ENCODE data around the gene FANCL.
"Not testable (repeated sequence)": the region's sequence is repeated elsewhere in the genome, so short reads cannot be mapped to it uniquely, and the experiment has no call there.

FANCL gene

GRCh38 chr2:58163913-58164312, 77.2 kb downstream of the FANCL start:
- TF ChIP-seq YY1 (IDR thresholded peaks at IDR 0.05; ENCODE audit: insufficient read depth, insufficient read length): no peak
- H3K27me3 ChIP-seq (ENCODE audit: insufficient read depth, insufficient read length): no peaks in the 10 kb centered on the region
- H3K4me1 ChIP-seq (ENCODE audit: insufficient read depth, insufficient read length): no peaks in the 10 kb centered on the region
- no peak overlapping the region for H3K9ac ChIP-seq (ENCODE audit: insufficient read length, low read depth)
- H3K9me3 ChIP-seq (ENCODE audit: insufficient read depth, low read length): no peaks in the 10 kb centered on the region
- no peak for DNase-seq (ENCODE audit: low read depth, low spot score)
- H3K36me3 ChIP-seq (ENCODE audit: insufficient read depth, insufficient read length, low read length): peaks cover 22% of the 10 kb centered on the region
- H3K4me3 ChIP-seq (ENCODE audit: insufficient read length, low read depth): no peak overlapping the region

GRCh38 chr2:58158481-58158880, 82.6 kb downstream of the FANCL start:
- no peak for TF ChIP-seq ZNF274 (IDR thresholded peaks at IDR 0.05; ENCODE audit: low read depth, low read length)
- TF ChIP-seq YY1 (IDR thresholded peaks at IDR 0.05; ENCODE audit: insufficient read depth, insufficient read length): no peak
- no peak for TF ChIP-seq SUZ12 (IDR thresholded peaks at IDR 0.05; ENCODE audit: extremely low read depth, insufficient read depth, insufficient read length)
- no peaks in the 10 kb centered on the region for H3K4me1 ChIP-seq (ENCODE audit: insufficient read depth, insufficient read length)
- no peaks in the 10 kb centered on the region for H3K27me3 ChIP-seq (ENCODE audit: insufficient read depth, insufficient read length)
- no peaks in the 10 kb centered on the region for H3K9me3 ChIP-seq (ENCODE audit: insufficient read depth, low read length)
- no peak for DNase-seq (ENCODE audit: low read depth, low spot score)
- peaks cover 35% of the 10 kb centered on the region for H3K36me3 ChIP-seq (ENCODE audit: insufficient read depth, insufficient read length, low read length)
- no peak overlapping the region for H3K4me3 ChIP-seq (ENCODE audit: insufficient read length, low read depth)
- H3K9ac ChIP-seq (ENCODE audit: insufficient read length, low read depth): no peak overlapping the region

DNA sequence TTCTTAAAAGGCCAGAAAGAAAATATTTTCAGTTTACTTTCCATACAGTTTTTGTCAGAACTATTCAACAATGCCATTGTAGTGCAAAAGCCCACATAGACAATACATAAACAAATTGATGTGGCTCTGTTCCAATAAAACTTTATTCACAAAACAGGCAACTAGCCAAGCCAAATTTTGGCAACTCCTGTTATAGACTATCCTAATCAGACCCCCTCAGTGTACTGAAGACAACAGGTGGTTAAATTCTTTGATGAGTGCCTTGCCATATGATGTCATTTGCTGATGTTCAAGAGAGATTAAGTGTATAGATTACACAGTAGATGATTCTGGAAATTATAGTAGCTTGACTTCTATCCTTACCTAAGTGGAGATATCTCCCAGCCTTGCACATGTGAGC, 83.4 kb downstream of the FANCL start:
- Histone ChIP-seq H3K4me1 (ENCODE audit: insufficient read depth, insufficient read length) (no peaks in the 10 kb centered on the region), H3K36me3 (ENCODE audit: insufficient read depth, insufficient read length, low read length) (peaks cover 35% of the 10 kb centered on the region), H3K4me3 (ENCODE audit: insufficient read length, low read depth) (no peak overlapping the region), H3K27me3 (ENCODE audit: insufficient read depth, insufficient read length) (no peaks in the 10 kb centered on the region), H3K9ac (ENCODE audit: insufficient read length, low read depth) (no peak overlapping the region), H3K9me3 (ENCODE audit: insufficient read depth, low read length) (no peaks in the 10 kb centered on the region)
- no peak for DNase-seq (ENCODE audit: low read depth, low spot score)
- no peak for TF ChIP-seq ZNF274 (IDR thresholded peaks at IDR 0.05; ENCODE audit: low read depth, low read length)
- no peak for TF ChIP-seq YY1 (IDR thresholded peaks at IDR 0.05; ENCODE audit: insufficient read depth, insufficient read length)
- no peak for TF ChIP-seq SUZ12 (IDR thresholded peaks at IDR 0.05; ENCODE audit: extremely low read depth, insufficient read depth, insufficient read length)

- Histone ChIP-seq H3K4me3 (ENCODE audit: insufficient read length, low read depth) (no peak overlapping the region), H3K9me3 (ENCODE audit: insufficient read depth, low read length) (no peaks in the 10 kb centered on the region), H3K27me3 (ENCODE audit: insufficient read depth, insufficient read length) (no peaks in the 10 kb centered on the region), H3K9ac (ENCODE audit: insufficient read length, low read depth) (no peak overlapping the region), H3K36me3 (ENCODE audit: insufficient read depth, insufficient read length, low read length) (peaks cover 29% of the 10 kb centered on the region), H3K4me1 (ENCODE audit: insufficient read depth, insufficient read length) (no peaks in the 10 kb centered on the region)
- TF ChIP-seq SUZ12 (IDR thresholded peaks at IDR 0.05; ENCODE audit: extremely low read depth, insufficient read depth, insufficient read length): no peak
- TF ChIP-seq ZNF274 (IDR thresholded peaks at IDR 0.05; ENCODE audit: low read depth, low read length): no peak
- TF ChIP-seq YY1 (IDR thresholded peaks at IDR 0.05; ENCODE audit: insufficient read depth, insufficient read length): no peak
- DNase-seq (ENCODE audit: low read depth, low spot score): no peak
These were observed 84.3 kb downstream of the FANCL start for GRCh38 chr2:58156780-58157179.

DNA sequence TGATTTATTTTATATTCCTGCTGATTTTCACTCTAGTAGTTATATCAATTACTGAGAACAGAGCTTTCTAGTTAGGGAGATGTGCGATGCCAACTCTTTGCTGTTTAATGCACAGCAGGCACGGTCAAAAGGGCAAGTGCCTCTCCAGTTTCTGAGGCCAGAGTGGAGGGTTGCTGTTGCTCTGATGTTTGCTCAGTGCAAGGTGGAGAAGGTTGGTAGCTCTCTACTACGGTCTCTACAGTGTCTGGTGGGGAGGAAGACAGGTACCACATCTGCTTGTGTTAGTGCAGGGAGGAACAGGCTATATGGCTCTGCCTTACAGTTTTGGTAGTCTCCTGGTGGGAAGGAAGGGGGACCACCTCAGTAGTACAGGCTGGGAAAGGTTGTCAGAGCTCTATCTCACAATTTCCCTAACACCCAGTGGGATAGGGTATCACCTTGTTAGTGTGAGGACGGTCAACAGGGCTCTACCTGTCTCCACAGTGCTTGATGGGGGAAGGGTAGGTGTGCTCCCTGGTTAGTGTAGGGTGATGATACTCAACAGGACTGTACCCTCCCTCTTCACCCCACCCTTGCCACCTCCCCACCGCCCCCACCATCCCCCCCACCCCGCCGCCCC, 85.9 kb downstream of the FANCL start:
- TF ChIP-seq ZNF274 (IDR thresholded peaks at IDR 0.05; ENCODE audit: low read depth, low read length): no peak
- peaks cover 22% of the 10 kb centered on the region for H3K36me3 ChIP-seq (ENCODE audit: insufficient read depth, insufficient read length, low read length)
- no peak for DNase-seq (ENCODE audit: low read depth, low spot score)
- no peak overlapping the region for H3K9ac ChIP-seq (ENCODE audit: insufficient read length, low read depth)
- H3K4me3 ChIP-seq (ENCODE audit: insufficient read length, low read depth): no peak overlapping the region
- no peaks in the 10 kb centered on the region for H3K9me3 ChIP-seq (ENCODE audit: insufficient read depth, low read length)
- H3K27me3 ChIP-seq (ENCODE audit: insufficient read depth, insufficient read length): no peaks in the 10 kb centered on the region
- H3K4me1 ChIP-seq (ENCODE audit: insufficient read depth, insufficient read length): no peaks in the 10 kb centered on the region

GRCh38 chr2:58146707-58147106, 94.4 kb downstream of the FANCL start:
- Histone ChIP-seq H3K27me3 (ENCODE audit: insufficient read depth, insufficient read length) (no peaks in the 10 kb centered on the region), H3K36me3 (ENCODE audit: insufficient read depth, insufficient read length, low read length) (no peaks in the 10 kb centered on the region), H3K4me3 (ENCODE audit: insufficient read length, low read depth) (no peak overlapping the region), H3K9me3 (ENCODE audit: insufficient read depth, low read length) (no peaks in the 10 kb centered on the region), H3K9ac (ENCODE audit: insufficient read length, low read depth) (no peak overlapping the region), H3K4me1 (ENCODE audit: insufficient read depth, insufficient read length) (no peaks in the 10 kb centered on the region)
- no peak for DNase-seq (ENCODE audit: low read depth, low spot score)
- TF ChIP-seq YY1 (IDR thresholded peaks at IDR 0.05; ENCODE audit: insufficient read depth, insufficient read length): no peak
- TF ChIP-seq SUZ12 (IDR thresholded peaks at IDR 0.05; ENCODE audit: extremely low read depth, insufficient read depth, insufficient read length): no peak
- TF ChIP-seq ZNF274 (IDR thresholded peaks at IDR 0.05; ENCODE audit: low read depth, low read length): no peak

DNA sequence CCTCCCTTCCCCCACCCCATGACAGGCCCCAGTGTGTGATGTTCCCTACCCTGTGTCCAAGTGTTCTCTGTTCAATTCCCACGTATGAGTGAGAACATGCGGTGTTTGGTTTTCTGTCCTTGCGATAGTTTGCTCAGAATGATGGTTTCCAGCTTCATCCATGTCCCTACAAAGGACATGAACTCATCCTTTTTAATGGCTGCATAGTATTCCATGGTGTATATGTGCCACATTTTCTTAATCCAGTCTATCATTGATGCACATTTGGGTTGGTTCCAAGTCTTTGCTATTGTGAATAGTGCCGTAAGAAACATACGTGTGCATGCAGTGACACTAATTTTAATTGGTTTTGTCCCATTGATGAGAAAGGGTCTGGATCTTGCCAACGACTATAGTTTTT, 95.4 kb downstream of the FANCL start:
- not testable (repeated sequence) for H3K9me3 ChIP-seq (ENCODE audit: insufficient read depth, low read length); H3K36me3 ChIP-seq (ENCODE audit: insufficient read depth, insufficient read length, low read length); DNase-seq (ENCODE audit: low read depth, low spot score); H3K4me1 ChIP-seq (ENCODE audit: insufficient read depth, insufficient read length); H3K4me3 ChIP-seq (ENCODE audit: insufficient read length, low read depth); H3K27me3 ChIP-seq (ENCODE audit: insufficient read depth, insufficient read length); H3K9ac ChIP-seq (ENCODE audit: insufficient read length, low read depth)

- H3K4me3 ChIP-seq (ENCODE audit: insufficient read length, low read depth): no peak overlapping the region
- DNase-seq (ENCODE audit: low read depth, low spot score): no peak
- TF ChIP-seq ZNF274 (IDR thresholded peaks at IDR 0.05; ENCODE audit: low read depth, low read length) (no peak), YY1 (IDR thresholded peaks at IDR 0.05; ENCODE audit: insufficient read depth, insufficient read length) (no peak), SUZ12 (IDR thresholded peaks at IDR 0.05; ENCODE audit: extremely low read depth, insufficient read depth, insufficient read length) (no peak)
- no peaks in the 10 kb centered on the region for H3K36me3 ChIP-seq (ENCODE audit: insufficient read depth, insufficient read length, low read length)
- no peaks in the 10 kb centered on the region for H3K4me1 ChIP-seq (ENCODE audit: insufficient read depth, insufficient read length)
- no peaks in the 10 kb centered on the region for H3K9me3 ChIP-seq (ENCODE audit: insufficient read depth, low read length)
- no peaks in the 10 kb centered on the region for H3K27me3 ChIP-seq (ENCODE audit: insufficient read depth, insufficient read length)
- no peak overlapping the region for H3K9ac ChIP-seq (ENCODE audit: insufficient read length, low read depth)
These were observed 100.5 kb downstream of the FANCL start for GRCh38 chr2:58140508-58141072.
